ENCODE data around the gene STAC.

STAC gene

GRCh38 chr3:36501616-36502015, 121.3 kb downstream of the STAC start:
- TF ChIP-seq FOXP2 (optimal IDR thresholded peaks at IDR 0.05; ENCODE audit: borderline replicate concordance, extremely low read depth, extremely low read length, insufficient read depth) (no peak), TAF1 (IDR thresholded peaks at IDR 0.05; ENCODE audit: borderline replicate concordance, insufficient read depth, low read length) (no peak), POLR2AphosphoS5 (IDR thresholded peaks at IDR 0.05; ENCODE audit: low read depth, low read length) (no peak), REST (IDR thresholded peaks at IDR 0.05; ENCODE audit: insufficient read depth in 1 of 2, low read depth in 2 of 2, low read length in 2 of 2) (no peak), SIN3A (IDR thresholded peaks at IDR 0.05; ENCODE audit: borderline replicate concordance, insufficient read depth, low read length) (no peak)

GRCh38 chr3:36505393-36505792, 125.1 kb downstream of the STAC start:
- TF ChIP-seq SIN3A (IDR thresholded peaks at IDR 0.05; ENCODE audit: borderline replicate concordance, insufficient read depth, low read length), result no peak
- no peak for TF ChIP-seq FOXP2 (optimal IDR thresholded peaks at IDR 0.05; ENCODE audit: borderline replicate concordance, extremely low read depth, extremely low read length, insufficient read depth)
- no peak for TF ChIP-seq TAF1 (IDR thresholded peaks at IDR 0.05; ENCODE audit: borderline replicate concordance, insufficient read depth, low read length)
- no peak for TF ChIP-seq REST (IDR thresholded peaks at IDR 0.05; ENCODE audit: insufficient read depth in 1 of 2, low read depth in 2 of 2, low read length in 2 of 2)
- no peak for TF ChIP-seq POLR2AphosphoS5 (IDR thresholded peaks at IDR 0.05; ENCODE audit: low read depth, low read length)

- TF ChIP-seq TAF1 (IDR thresholded peaks at IDR 0.05; ENCODE audit: borderline replicate concordance, insufficient read depth, low read length) (no peak), SIN3A (IDR thresholded peaks at IDR 0.05; ENCODE audit: borderline replicate concordance, insufficient read depth, low read length) (no peak)
Observed at GRCh38 chr3:36511791-36512486, 131.6 kb downstream of the STAC start.

- no peak for TF ChIP-seq FOXP2 (optimal IDR thresholded peaks at IDR 0.05; ENCODE audit: borderline replicate concordance, extremely low read depth, extremely low read length, insufficient read depth)
Observed at GRCh38 chr3:36512555-36512954, 132.3 kb downstream of the STAC start.

GRCh38 chr3:36514171-36514570, 133.9 kb downstream of the STAC start:
- TF ChIP-seq POLR2AphosphoS5 (IDR thresholded peaks at IDR 0.05; ENCODE audit: low read depth, low read length) (no peak), TAF1 (IDR thresholded peaks at IDR 0.05; ENCODE audit: borderline replicate concordance, insufficient read depth, low read length) (no peak), SIN3A (IDR thresholded peaks at IDR 0.05; ENCODE audit: borderline replicate concordance, insufficient read depth, low read length) (no peak), FOXP2 (optimal IDR thresholded peaks at IDR 0.05; ENCODE audit: borderline replicate concordance, extremely low read depth, extremely low read length, insufficient read depth) (no peak), REST (IDR thresholded peaks at IDR 0.05; ENCODE audit: insufficient read depth in 1 of 2, low read depth in 2 of 2, low read length in 2 of 2) (no peak)

GRCh38 chr3:36519682-36520081, 139.4 kb downstream of the STAC start:
- no peak for TF ChIP-seq FOXP2 (optimal IDR thresholded peaks at IDR 0.05; ENCODE audit: borderline replicate concordance, extremely low read depth, extremely low read length, insufficient read depth)
- TF ChIP-seq TAF1 (IDR thresholded peaks at IDR 0.05; ENCODE audit: borderline replicate concordance, insufficient read depth, low read length), result no peak
- no peak for TF ChIP-seq REST (IDR thresholded peaks at IDR 0.05; ENCODE audit: insufficient read depth in 1 of 2, low read depth in 2 of 2, low read length in 2 of 2)
- TF ChIP-seq POLR2AphosphoS5 (IDR thresholded peaks at IDR 0.05; ENCODE audit: low read depth, low read length), result no peak
- no peak for TF ChIP-seq SIN3A (IDR thresholded peaks at IDR 0.05; ENCODE audit: borderline replicate concordance, insufficient read depth, low read length)
